HepG2 (cell line): ENCODE measurements around the gene MCM3AP. TPM values are rescaled to one million over a fixed set of nuclear protein-coding genes. Genes with fewer than 3 reads are reported as not detected.

Experiments used
- ATF7-NPFF ChIP-seq: sonication (generic); formaldehyde crosslinking; IDR thresholded peaks from 2 replicates; pipeline ENCODE4 v1.8.1; 2023; ENCODE audit warnings: mild to moderate bottlenecking, low read depth, missing genetic modification reagents, moderate library complexity
- ATM ChIP-seq: fragments of 450-650 bp; IDR thresholded peaks from 2 replicates; pipeline ENCODE4 v1.7.1; 2017; ENCODE audit warnings: mild to moderate bottlenecking, borderline replicate concordance
- MEF2D ChIP-seq: sonication (generic); formaldehyde crosslinking; IDR thresholded peaks from 2 replicates; pipeline ENCODE4 v1.5.1; 2020; ENCODE audit warnings: mild to moderate bottlenecking, missing genetic modification reagents
- PHF8 ChIP-seq: sonication (generic); formaldehyde crosslinking; IDR thresholded peaks from 2 replicates; pipeline ENCODE4 v1.5.0; 2020; ENCODE audit warnings: missing genetic modification reagents
- TCF7L2 ChIP-seq: IDR thresholded peaks from 2 replicates; pipeline ENCODE4 v1.6.1; 2011; ENCODE audit warnings: mild to moderate bottlenecking, low read depth, low read length, moderate library complexity
- ZBTB38 ChIP-seq: sonication (generic); formaldehyde crosslinking; IDR thresholded peaks from 2 replicates; pipeline ENCODE4 v1.5.1; 2020; ENCODE audit warnings: mild to moderate bottlenecking, missing genetic modification reagents
- ZFP41 ChIP-seq: sonication (generic); formaldehyde crosslinking; IDR thresholded peaks from 2 replicates; pipeline ENCODE4 v1.4.0; 2020; ENCODE audit warnings: mild to moderate bottlenecking, missing genetic modification reagents, borderline replicate concordance
- ZNF264 ChIP-seq: sonication (generic); formaldehyde crosslinking; IDR thresholded peaks from 2 replicates; pipeline ENCODE4 v1.4.0; 2020; ENCODE audit warnings: missing genetic modification reagents
- ZNF605 ChIP-seq: sonication (generic); formaldehyde crosslinking; IDR thresholded peaks from 2 replicates; pipeline ENCODE4 v1.8.0; 2022; ENCODE audit warnings: mild to moderate bottlenecking, missing genetic modification reagents
- ZNF777 ChIP-seq: sonication (generic); formaldehyde crosslinking; IDR thresholded peaks from 2 replicates; pipeline ENCODE4 v1.4.0; 2020; ENCODE audit warnings: missing genetic modification reagents
- polyA plus RNA-seq, 8 experiments: library from polyadenylated mRNA; depleted of rRNA in 3 of 8; stranded (reverse) in 7 of 8; unstranded in 1 of 8; fragments of >200 nt; fragmentation: Illumina TruSeq in 4 of 8; extraction: Trizol in 4 of 8; gene quantifications; 2 replicates each; pipeline versions ENCODE4 v1.2.1 to v1.2.3, GENCODE V29; 2011 to 2016; ENCODE audit warnings: low read depth in 4 of 8, missing spikeins in 1 of 8, mixed read lengths in 1 of 8; ENCODE audit not compliant: insufficient read depth in 1 of 8
- total RNA-seq, 5 experiments: library from RNA; depleted of rRNA; stranded (reverse); fragments of >200 nt; fragmentation: Illumina TruSeq; extraction: Trizol; gene quantifications; 2 replicates each; pipeline ENCODE4 v1.2.3, GENCODE V29; 2016; ENCODE audit warnings: low read depth in 1 of 5
- TF ChIP-seq, protein P1 (sequence below): sonication (generic); formaldehyde crosslinking; IDR thresholded peaks from 2 replicates; pipeline ENCODE4 v1.5.0; 2020; ENCODE audit warnings: mild to moderate bottlenecking, missing genetic modification reagents, borderline replicate concordance
- TF ChIP-seq, protein P2 (sequence below): sonication (generic); formaldehyde crosslinking; IDR thresholded peaks from 2 replicates; pipeline ENCODE4 v1.4.0; 2020; ENCODE audit warnings: missing genetic modification reagents
- TF ChIP-seq, protein P3 (sequence below): IDR thresholded peaks from 2 replicates; pipeline ENCODE4 v1.4.0; 2020; ENCODE audit warnings: mild to moderate bottlenecking, missing genetic modification reagents

MCM3AP gene
- total and polyA plus RNA-seq, 2 of the 13 experiments (the other 11 are each of a cell fraction or from before 2014, with no cell fraction given), result 27.0 to 54.7 TPM

- no peak for TF ChIP-seq ZBTB38 (CRISPR knock-in tag)
- TF ChIP-seq ZNF605, result 0 out of 2 replicates have a peak, but pooled peaks have one; percentile 31
- TF ChIP-seq ATM, result no peak
- TF ChIP-seq ZNF264 (CRISPR knock-in tag), result no peak
- TF ChIP-seq, protein P1, sequence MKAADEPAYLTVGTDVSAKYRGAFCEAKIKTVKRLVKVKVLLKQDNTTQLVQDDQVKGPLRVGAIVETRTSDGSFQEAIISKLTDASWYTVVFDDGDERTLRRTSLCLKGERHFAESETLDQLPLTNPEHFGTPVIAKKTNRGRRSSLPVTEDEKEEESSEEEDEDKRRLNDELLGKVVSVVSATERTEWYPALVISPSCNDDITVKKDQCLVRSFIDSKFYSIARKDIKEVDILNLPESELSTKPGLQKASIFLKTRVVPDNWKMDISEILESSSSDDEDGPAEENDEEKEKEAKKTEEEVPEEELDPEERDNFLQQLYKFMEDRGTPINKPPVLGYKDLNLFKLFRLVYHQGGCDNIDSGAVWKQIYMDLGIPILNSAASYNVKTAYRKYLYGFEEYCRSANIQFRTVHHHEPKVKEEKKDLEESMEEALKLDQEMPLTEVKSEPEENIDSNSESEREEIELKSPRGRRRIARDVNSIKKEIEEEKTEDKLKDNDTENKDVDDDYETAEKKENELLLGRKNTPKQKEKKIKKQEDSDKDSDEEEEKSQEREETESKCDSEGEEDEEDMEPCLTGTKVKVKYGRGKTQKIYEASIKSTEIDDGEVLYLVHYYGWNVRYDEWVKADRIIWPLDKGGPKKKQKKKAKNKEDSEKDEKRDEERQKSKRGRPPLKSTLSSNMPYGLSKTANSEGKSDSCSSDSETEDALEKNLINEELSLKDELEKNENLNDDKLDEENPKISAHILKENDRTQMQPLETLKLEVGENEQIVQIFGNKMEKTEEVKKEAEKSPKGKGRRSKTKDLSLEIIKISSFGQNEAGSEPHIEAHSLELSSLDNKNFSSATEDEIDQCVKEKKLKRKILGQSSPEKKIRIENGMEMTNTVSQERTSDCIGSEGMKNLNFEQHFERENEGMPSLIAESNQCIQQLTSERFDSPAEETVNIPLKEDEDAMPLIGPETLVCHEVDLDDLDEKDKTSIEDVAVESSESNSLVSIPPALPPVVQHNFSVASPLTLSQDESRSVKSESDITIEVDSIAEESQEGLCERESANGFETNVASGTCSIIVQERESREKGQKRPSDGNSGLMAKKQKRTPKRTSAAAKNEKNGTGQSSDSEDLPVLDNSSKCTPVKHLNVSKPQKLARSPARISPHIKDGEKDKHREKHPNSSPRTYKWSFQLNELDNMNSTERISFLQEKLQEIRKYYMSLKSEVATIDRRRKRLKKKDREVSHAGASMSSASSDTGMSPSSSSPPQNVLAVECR, result no peak
- no peak for TF ChIP-seq TCF7L2
- TF ChIP-seq, protein P2, sequence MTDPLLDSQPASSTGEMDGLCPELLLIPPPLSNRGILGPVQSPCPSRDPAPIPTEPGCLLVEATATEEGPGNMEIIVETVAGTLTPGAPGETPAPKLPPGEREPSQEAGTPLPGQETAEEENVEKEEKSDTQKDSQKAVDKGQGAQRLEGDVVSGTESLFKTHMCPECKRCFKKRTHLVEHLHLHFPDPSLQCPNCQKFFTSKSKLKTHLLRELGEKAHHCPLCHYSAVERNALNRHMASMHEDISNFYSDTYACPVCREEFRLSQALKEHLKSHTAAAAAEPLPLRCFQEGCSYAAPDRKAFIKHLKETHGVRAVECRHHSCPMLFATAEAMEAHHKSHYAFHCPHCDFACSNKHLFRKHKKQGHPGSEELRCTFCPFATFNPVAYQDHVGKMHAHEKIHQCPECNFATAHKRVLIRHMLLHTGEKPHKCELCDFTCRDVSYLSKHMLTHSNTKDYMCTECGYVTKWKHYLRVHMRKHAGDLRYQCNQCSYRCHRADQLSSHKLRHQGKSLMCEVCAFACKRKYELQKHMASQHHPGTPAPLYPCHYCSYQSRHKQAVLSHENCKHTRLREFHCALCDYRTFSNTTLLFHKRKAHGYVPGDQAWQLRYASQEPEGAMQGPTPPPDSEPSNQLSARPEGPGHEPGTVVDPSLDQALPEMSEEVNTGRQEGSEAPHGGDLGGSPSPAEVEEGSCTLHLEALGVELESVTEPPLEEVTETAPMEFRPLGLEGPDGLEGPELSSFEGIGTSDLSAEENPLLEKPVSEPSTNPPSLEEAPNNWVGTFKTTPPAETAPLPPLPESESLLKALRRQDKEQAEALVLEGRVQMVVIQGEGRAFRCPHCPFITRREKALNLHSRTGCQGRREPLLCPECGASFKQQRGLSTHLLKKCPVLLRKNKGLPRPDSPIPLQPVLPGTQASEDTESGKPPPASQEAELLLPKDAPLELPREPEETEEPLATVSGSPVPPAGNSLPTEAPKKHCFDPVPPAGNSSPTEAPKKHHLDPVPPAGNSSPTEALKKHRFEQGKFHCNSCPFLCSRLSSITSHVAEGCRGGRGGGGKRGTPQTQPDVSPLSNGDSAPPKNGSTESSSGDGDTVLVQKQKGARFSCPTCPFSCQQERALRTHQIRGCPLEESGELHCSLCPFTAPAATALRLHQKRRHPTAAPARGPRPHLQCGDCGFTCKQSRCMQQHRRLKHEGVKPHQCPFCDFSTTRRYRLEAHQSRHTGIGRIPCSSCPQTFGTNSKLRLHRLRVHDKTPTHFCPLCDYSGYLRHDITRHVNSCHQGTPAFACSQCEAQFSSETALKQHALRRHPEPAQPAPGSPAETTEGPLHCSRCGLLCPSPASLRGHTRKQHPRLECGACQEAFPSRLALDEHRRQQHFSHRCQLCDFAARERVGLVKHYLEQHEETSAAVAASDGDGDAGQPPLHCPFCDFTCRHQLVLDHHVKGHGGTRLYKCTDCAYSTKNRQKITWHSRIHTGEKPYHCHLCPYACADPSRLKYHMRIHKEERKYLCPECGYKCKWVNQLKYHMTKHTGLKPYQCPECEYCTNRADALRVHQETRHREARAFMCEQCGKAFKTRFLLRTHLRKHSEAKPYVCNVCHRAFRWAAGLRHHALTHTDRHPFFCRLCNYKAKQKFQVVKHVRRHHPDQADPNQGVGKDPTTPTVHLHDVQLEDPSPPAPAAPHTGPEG (CRISPR knock-in tag), result peak; percentile 6; the same call in 1 of the 2 replicates
- TF ChIP-seq, protein P3, sequence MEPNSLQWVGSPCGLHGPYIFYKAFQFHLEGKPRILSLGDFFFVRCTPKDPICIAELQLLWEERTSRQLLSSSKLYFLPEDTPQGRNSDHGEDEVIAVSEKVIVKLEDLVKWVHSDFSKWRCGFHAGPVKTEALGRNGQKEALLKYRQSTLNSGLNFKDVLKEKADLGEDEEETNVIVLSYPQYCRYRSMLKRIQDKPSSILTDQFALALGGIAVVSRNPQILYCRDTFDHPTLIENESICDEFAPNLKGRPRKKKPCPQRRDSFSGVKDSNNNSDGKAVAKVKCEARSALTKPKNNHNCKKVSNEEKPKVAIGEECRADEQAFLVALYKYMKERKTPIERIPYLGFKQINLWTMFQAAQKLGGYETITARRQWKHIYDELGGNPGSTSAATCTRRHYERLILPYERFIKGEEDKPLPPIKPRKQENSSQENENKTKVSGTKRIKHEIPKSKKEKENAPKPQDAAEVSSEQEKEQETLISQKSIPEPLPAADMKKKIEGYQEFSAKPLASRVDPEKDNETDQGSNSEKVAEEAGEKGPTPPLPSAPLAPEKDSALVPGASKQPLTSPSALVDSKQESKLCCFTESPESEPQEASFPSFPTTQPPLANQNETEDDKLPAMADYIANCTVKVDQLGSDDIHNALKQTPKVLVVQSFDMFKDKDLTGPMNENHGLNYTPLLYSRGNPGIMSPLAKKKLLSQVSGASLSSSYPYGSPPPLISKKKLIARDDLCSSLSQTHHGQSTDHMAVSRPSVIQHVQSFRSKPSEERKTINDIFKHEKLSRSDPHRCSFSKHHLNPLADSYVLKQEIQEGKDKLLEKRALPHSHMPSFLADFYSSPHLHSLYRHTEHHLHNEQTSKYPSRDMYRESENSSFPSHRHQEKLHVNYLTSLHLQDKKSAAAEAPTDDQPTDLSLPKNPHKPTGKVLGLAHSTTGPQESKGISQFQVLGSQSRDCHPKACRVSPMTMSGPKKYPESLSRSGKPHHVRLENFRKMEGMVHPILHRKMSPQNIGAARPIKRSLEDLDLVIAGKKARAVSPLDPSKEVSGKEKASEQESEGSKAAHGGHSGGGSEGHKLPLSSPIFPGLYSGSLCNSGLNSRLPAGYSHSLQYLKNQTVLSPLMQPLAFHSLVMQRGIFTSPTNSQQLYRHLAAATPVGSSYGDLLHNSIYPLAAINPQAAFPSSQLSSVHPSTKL (CRISPR knock-in tag), result no peak
- TF ChIP-seq PHF8 (CRISPR knock-in tag), result no peak
- TF ChIP-seq ATF7-NPFF (CRISPR knock-in tag), result no peak
- TF ChIP-seq MEF2D (CRISPR knock-in tag), result no peak
- 0 out of 2 replicates have a peak, but pooled peaks have one; percentile 33 for TF ChIP-seq ZFP41 (CRISPR knock-in tag)
- no peak for TF ChIP-seq ZNF777 (CRISPR knock-in tag)
These were observed 37.9 kb upstream of the MCM3AP start (continued) for GRCh38 chr21:46323227-46323709.
